ENCODE results near the gene GALNS.
"Not testable (repeated sequence)": the region's sequence is repeated elsewhere in the genome, so short reads cannot be mapped to it uniquely, and the experiment has no call there.

GALNS gene

GRCh38 chr16:88799569-88800276 lies 57.0 kb downstream of the GALNS start:
- DNase-seq, result no peak

- no peak for DNase-seq
Measured at GRCh38 chr16:88798772-88799455, 57.8 kb downstream of the GALNS start.

- DNase-seq, result no peak
Measured at GRCh38 chr16:88798073-88798472, 58.7 kb downstream of the GALNS start.

GRCh38 chr16:88796278-88796677 lies 60.5 kb downstream of the GALNS start:
- no peak for DNase-seq

- no peak for DNase-seq
Measured at GRCh38 chr16:88793251-88793954, 63.3 kb downstream of the GALNS start.

GRCh38 chr16:88792668-88793250 lies 64.0 kb downstream of the GALNS start:
- no peak for DNase-seq

- DNase-seq, result no peak
Measured at GRCh38 chr16:88792078-88792550, 64.6 kb downstream of the GALNS start.

GRCh38 chr16:88790312-88791211 lies 66.2 kb downstream of the GALNS start:
- DNase-seq, result no peak

GRCh38 chr16:88789594-88789993 lies 67.2 kb downstream of the GALNS start:
- DNase-seq, result no peak

GRCh38 chr16:88788749-88789148 lies 68.0 kb downstream of the GALNS start:
- not testable (repeated sequence) for DNase-seq

- DNase-seq, result no peak
Measured at GRCh38 chr16:88787579-88788314, 69.0 kb downstream of the GALNS start.

GRCh38 chr16:88785106-88785924 lies 71.4 kb downstream of the GALNS start, which contains the start of gene PIEZO1:
PIEZO1 (minus strand) TSS chr16:88785220; CDS start chr16:88784964, 256 bp downstream.
- DNase-seq, result peak; percentile 66

- DNase-seq, result no peak
Measured at GRCh38 chr16:88784856-88785105, 72.0 kb downstream of the GALNS start.

GRCh38 chr16:88784074-88784855 lies 72.5 kb downstream of the GALNS start:
- DNase-seq, result peak; percentile 81

GRCh38 chr16:88783391-88784073 lies 73.2 kb downstream of the GALNS start:
- DNase-seq, result no peak

- peak; percentile 64 for DNase-seq
Measured at GRCh38 chr16:88782454-88783390, 74.0 kb downstream of the GALNS start.

GRCh38 chr16:88781140-88782077 lies 75.3 kb downstream of the GALNS start:
- no peak for DNase-seq
